GM23248 (cell line): Measurements from ENCODE around the gene PAK6. TPM values are rescaled to one million over a fixed set of nuclear protein-coding genes. Genes with fewer than 3 reads are reported as not detected.

Experiments
- DNase-seq: peaks from one replicate; pipeline ENCODE4 v3.0.0-alpha.2; 2015
- H2AFZ ChIP-seq: fragments of 200-600 bp; sonication (generic); 2 replicates; pipeline ENCODE4 v1.6.1; 2016; ENCODE audit warnings: antibody characterized with exemption
- H3F3A ChIP-seq: fragments of 200-600 bp; sonication (generic); 2 replicates; pipeline ENCODE4 v1.6.1; 2016; ENCODE audit warnings: mild to moderate bottlenecking, antibody characterized with exemption, mixed run types; ENCODE audit not compliant: insufficient read depth
- H3K27ac ChIP-seq: fragments of 200-600 bp; sonication (generic); 2 replicates; pipeline ENCODE4 v1.5.1; 2016; ENCODE audit warnings: mild to moderate bottlenecking
- H3K27me3 ChIP-seq: fragments of 200-600 bp; sonication (generic); replicated peaks from 2 replicates; pipeline ENCODE4 v1.6.1; 2016; ENCODE audit warnings: mild to moderate bottlenecking; ENCODE audit not compliant: insufficient read depth
- H3K36me3 ChIP-seq: fragments of 200-600 bp; sonication (generic); 2 replicates; pipeline ENCODE4 v1.6.1; 2016; ENCODE audit warnings: low read depth, mild to moderate bottlenecking
- H3K4me1 ChIP-seq: fragments of 200-600 bp; sonication (generic); 2 replicates; pipeline ENCODE4 v1.6.1; 2016; ENCODE audit warnings: mild to moderate bottlenecking; ENCODE audit not compliant: insufficient read depth
- H3K4me2 ChIP-seq: fragments of 200-600 bp; sonication (generic); one replicate; pipeline ENCODE4 v1.6.1; 2016; ENCODE audit warnings: mild to moderate bottlenecking; ENCODE audit not compliant: unreplicated experiment
- H3K4me3 ChIP-seq: fragments of 200-600 bp; sonication (generic); 2 replicates; pipeline ENCODE4 v1.5.1; 2016; ENCODE audit warnings: mild to moderate bottlenecking
- H3K79me2 ChIP-seq: fragments of 200-600 bp; sonication (generic); 2 replicates; pipeline ENCODE4 v1.6.1; 2016; ENCODE audit warnings: mild to moderate bottlenecking; ENCODE audit not compliant: insufficient read depth
- H3K9ac ChIP-seq: fragments of 200-600 bp; sonication (generic); 2 replicates; pipeline ENCODE4 v1.6.1; 2016; ENCODE audit warnings: mild to moderate bottlenecking
- H3K9me2 ChIP-seq: fragments of 200-600 bp; sonication (generic); 2 replicates; pipeline ENCODE4 v1.6.1; 2016; ENCODE audit warnings: mixed run types, mild to moderate bottlenecking, moderate library complexity; ENCODE audit not compliant: insufficient read depth
- H3K9me3 ChIP-seq: fragments of 200-600 bp; sonication (generic); one replicate; pipeline ENCODE4 v1.6.1; 2017; ENCODE audit warnings: low read depth
- H4K20me1 ChIP-seq: fragments of 200-600 bp; sonication (generic); 2 replicates; pipeline ENCODE4 v1.6.0; 2016; ENCODE audit not compliant: insufficient read depth
- EZH2 ChIP-seq: fragments of 200-600 bp; sonication (generic); IDR thresholded peaks from 2 replicates; pipeline ENCODE4 v1.6.1; 2018; ENCODE audit warnings: antibody characterized with exemption, mild to moderate bottlenecking; ENCODE audit not compliant: insufficient read depth, poor library complexity, severe bottlenecking
- EZH2phosphoT487 ChIP-seq: fragments of 200-600 bp; sonication (generic); IDR thresholded peaks from 2 replicates; pipeline ENCODE4 v1.6.1; 2018; ENCODE audit warnings: antibody characterized with exemption, moderate library complexity, mild to moderate bottlenecking, low read depth; ENCODE audit not compliant: insufficient read depth
- WGBS, 2 experiments: methylation state at CpG; one replicate each; pipeline ENCODE4 v1.1.6; 2015 to 2017; ENCODE audit warnings: low lambda C conversion rate in 2 of 2, low coverage in 1 of 2; ENCODE audit errors: missing lambda C conversion rate in 2 of 2; 5-methylcytosine and 5-hydroxymethylcytosine counted together
- in situ Hi-C: fragments of 300-500 bp; cut with MboI; formaldehyde crosslinking; loops from 2 replicates; pipeline ENCODE4 v1.15.0; 2020
- polyA plus RNA-seq: library from polyadenylated mRNA; unstranded; fragments of >200 nt; fragmentation: Nextera tagmentation; extraction: Ambion mirVana; gene quantifications from 2 replicates; pipeline ENCODE4 v1.2.1, GENCODE V29; 2016
- total RNA-seq: library from RNA; depleted of rRNA; stranded (reverse); fragments of >200 nt; shearing (Covaris generic); gene quantifications from 2 replicates; pipeline ENCODE4 v1.2.3, GENCODE V29; 2014

Gene PAK6
- total and polyA plus RNA-seq, 2 experiments from 2014 or later, result not detected

DNA sequence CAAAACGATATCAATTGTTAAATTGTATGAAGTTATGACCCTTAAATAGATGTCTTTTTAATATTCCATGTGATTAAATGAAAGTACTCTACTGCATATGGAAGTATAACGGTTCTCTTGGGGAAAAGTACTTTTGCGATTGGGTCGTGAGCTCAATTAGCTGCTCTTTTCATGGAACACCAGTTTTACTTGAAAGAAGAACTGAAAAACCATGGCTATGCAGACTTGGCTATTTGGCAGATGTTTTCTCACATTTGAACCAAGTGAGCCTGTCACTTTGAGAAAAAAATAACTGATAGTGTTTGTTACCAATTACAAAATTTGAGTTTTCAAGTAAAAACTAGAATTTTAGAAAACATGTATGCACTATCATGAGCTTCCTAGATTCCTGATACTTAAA is 78.7 kb downstream of the PAK6 start:
- Histone ChIP-seq H3K9me2 (no peaks in the 10 kb centered on the region), H3F3A (peaks cover 15% of the 10 kb centered on the region), H2AFZ (no peak overlapping the region), H3K9ac (no peak overlapping the region), H3K79me2 (no peaks in the 10 kb centered on the region), H3K4me3 (no peak overlapping the region), H3K4me2 (no peak overlapping the region), H3K27ac (no peak overlapping the region), H3K27me3 (no peaks in the 10 kb centered on the region), H3K36me3 (no peaks in the 10 kb centered on the region), H4K20me1 (no peaks in the 10 kb centered on the region), H3K4me1 (peaks cover 27% of the 10 kb centered on the region), H3K9me3 (no peaks in the 10 kb centered on the region)
- WGBS, 2 experiments, result 68 to 74% methylated on average over 4 of the region's 4 CpGs
- in situ Hi-C loops, result no loop called here
- no peak for TF ChIP-seq EZH2
- TF ChIP-seq EZH2phosphoT487, result no peak
- no peak for DNase-seq

DNA sequence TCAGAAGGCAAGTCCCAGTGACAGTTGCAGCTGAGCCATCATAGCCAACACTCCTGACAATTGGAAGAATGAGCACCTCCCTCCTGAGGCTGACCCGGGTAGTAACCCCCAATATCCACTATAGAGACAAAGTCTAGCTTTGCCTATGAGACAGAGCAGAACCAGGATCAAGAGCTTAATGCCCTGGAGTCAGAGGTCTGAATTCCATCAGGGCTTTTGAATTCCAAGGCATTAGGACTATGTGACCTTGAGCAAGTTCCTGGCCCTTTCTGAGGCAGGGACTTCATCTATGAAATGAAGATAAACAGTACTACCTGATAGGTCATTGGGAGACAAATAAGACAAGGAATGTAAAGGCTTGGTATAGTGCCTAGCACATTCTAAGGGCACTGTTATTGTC is 81.5 kb downstream of the PAK6 start:
- Histone ChIP-seq H2AFZ (no peak overlapping the region), H4K20me1 (no peaks in the 10 kb centered on the region), H3K9me2 (no peaks in the 10 kb centered on the region), H3K79me2 (peaks cover 11% of the 10 kb centered on the region; the same call in 1 of the 2 replicates), H3K9ac (no peak overlapping the region), H3K9me3 (no peaks in the 10 kb centered on the region), H3K4me2 (no peak overlapping the region), H3K27ac (no peak overlapping the region), H3K4me1 (peaks cover 10% of the 10 kb centered on the region), H3K27me3 (no peaks in the 10 kb centered on the region), H3F3A (peaks cover 8% of the 10 kb centered on the region; the same call in 1 of the 2 replicates), H3K4me3 (no peak overlapping the region), H3K36me3 (no peaks in the 10 kb centered on the region)
- in situ Hi-C loops, result no loop called here
- TF ChIP-seq EZH2 (no peak), EZH2phosphoT487 (no peak)
- 62 to 100% methylated on average over 1 of the region's 1 CpG for WGBS, 2 experiments
- no peak for DNase-seq

DNA sequence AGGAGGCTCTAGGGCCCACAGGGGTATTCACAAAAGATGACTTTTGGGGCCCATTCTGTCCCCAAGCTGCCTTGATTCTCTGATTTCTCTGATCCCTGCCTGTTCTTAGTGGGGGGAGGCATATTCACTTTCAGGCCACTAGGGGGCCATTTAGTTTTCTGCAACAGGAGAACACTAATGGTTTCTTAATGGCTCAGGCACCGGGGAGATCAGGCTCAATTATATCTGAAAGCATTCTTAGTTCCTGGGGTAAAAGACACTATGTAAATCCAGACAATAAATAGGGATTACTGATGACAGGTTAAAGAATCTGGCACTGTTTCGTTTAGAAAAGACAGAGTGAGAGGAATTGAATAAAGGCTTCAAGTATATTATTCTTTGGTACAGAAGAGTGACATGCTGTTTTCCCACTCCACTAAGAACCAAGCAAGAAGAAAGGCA is 82.1 kb downstream of the PAK6 start:
- Histone ChIP-seq H3K9me3 (no peaks in the 10 kb centered on the region), H3K9me2 (no peaks in the 10 kb centered on the region)

DNA sequence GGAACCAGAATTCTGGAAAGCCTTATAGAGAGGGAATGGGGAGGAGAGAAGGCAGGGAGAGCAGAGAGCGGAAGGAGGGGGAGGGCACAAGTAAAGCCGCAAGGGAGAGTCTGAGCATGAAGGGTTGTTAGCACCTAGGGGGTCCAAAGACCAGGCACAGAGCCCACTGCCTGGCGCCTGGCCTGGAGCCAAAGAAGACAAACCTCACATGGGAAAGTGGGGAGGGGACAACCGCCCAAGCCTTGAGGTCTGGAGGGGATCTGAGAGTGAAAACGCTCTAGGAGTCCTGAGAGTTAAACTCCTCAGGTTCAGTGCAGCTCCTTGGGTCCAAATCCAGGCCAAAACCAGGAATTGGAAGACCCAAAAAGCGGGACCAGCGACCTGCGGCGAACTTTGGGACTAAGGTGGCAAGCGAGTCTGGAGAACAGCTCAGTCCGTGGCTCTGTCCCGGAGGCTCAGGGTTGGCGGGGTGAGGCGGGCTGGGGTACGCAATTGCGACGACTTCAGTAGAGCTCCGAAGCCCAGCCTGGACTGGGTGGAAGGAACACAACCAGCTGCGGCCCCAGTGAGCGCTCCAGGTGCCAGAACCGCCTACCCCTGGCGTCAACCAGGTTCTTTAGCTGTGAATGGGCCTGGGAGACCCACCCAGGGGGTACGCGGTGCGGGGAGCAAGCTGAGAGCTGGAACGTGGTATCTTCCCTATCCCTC is 83.8 kb downstream of the PAK6 start:
- Histone ChIP-seq H3K79me2 (peaks cover 25% of the 10 kb centered on the region), H2AFZ (no peak overlapping the region), H3K27me3 (no peaks in the 10 kb centered on the region), H3K27ac (no peak overlapping the region), H3F3A (peaks cover 8% of the 10 kb centered on the region; the same call in 1 of the 2 replicates), H3K4me3 (peak overlapping the region; percentile 73), H3K36me3 (no peaks in the 10 kb centered on the region), H3K9ac (no peak overlapping the region), H3K9me3 (no peaks in the 10 kb centered on the region), H3K9me2 (no peaks in the 10 kb centered on the region), H4K20me1 (no peaks in the 10 kb centered on the region), H3K4me1 (peaks cover 22% of the 10 kb centered on the region), H3K4me2 (peak overlapping the region; percentile 45)
- DNase-seq, result no peak
- in situ Hi-C loops, result no loop called here
- TF ChIP-seq EZH2 (no peak), EZH2phosphoT487 (no peak)
- 34 to 38% methylated on average over 19 to 26 of the region's 26 CpGs for WGBS, 2 experiments

More for the DNA sequence above, 82.1 kb downstream of the PAK6 start:
- Histone ChIP-seq H3K27ac (no peak overlapping the region), H3K4me3 (no peak overlapping the region), H3K4me2 (no peak overlapping the region), H3F3A (peaks cover 8% of the 10 kb centered on the region; the same call in 1 of the 2 replicates), H3K4me1 (peaks cover 11% of the 10 kb centered on the region), H3K36me3 (no peaks in the 10 kb centered on the region), H3K27me3 (no peaks in the 10 kb centered on the region), H3K79me2 (peaks cover 16% of the 10 kb centered on the region), H3K9ac (no peak overlapping the region), H4K20me1 (no peaks in the 10 kb centered on the region), H2AFZ (no peak overlapping the region)
- in situ Hi-C loops, result no loop called here
- DNase-seq, result peak; percentile 81
- no peak for TF ChIP-seq EZH2phosphoT487
- TF ChIP-seq EZH2, result no peak
- 0 to 6% methylated on average over 2 of the region's 2 CpGs for WGBS, 2 experiments
